Mononuclear cell (primary cell): Measurements from ENCODE around the gene KIAA1328. TPM values are rescaled to one million over a fixed set of nuclear protein-coding genes. Genes with fewer than 3 reads are reported as not detected.

Source experiments
- H3K27me3 ChIP-seq: 2 replicates; pipeline ENCODE4 v1.6.0; 2011; ENCODE audit warnings: low read length, control low read depth; ENCODE audit not compliant: insufficient read depth
- H3K4me1 ChIP-seq: 2 replicates; pipeline ENCODE4 v1.5.1; 2011; ENCODE audit warnings: mild to moderate bottlenecking, low read length, control low read depth; ENCODE audit not compliant: insufficient read depth
- H3K4me3 ChIP-seq: 2 replicates; pipeline ENCODE4 v1.5.1; 2011; ENCODE audit warnings: mild to moderate bottlenecking, low read length, moderate library complexity
- H3K9me3 ChIP-seq: 2 replicates; pipeline ENCODE4 v1.5.1; 2011; ENCODE audit warnings: low read depth, mild to moderate bottlenecking, control low read depth, low read length
- total RNA-seq: library from RNA; depleted of rRNA; stranded (reverse); fragments of >200 nt; gene quantifications from one replicate; pipeline ENCODE4 v1.2.3, GENCODE V29; 2012

The KIAA1328 gene
- total RNA-seq: 11.8 TPM

- Histone ChIP-seq H3K27me3 (no peaks in the 10 kb centered on the region), H3K9me3 (no peaks in the 10 kb centered on the region), H3K4me3 (peak within 1 kb of the TSS; percentile 81), H3K4me1 (peaks cover 20% of the 10 kb centered on the region)
These were observed at the start of gene KIAA1328, which contains the start of gene TPGS2 for GRCh38 chr18:36828630-36829361. Gene KIAA1328, plus strand, starts transcription at chr18:36829127. Its CDS starts 12 bp downstream, at chr18:36829139. Gene TPGS2, minus strand, starts transcription at chr18:36829002. Its CDS starts 235 bp downstream, at chr18:36828767.

- no peaks in the 10 kb centered on the region for H3K27me3 ChIP-seq
These were observed 48.2 kb upstream of the KIAA1328 start for GRCh38 chr18:36780748-36781147.

GRCh38 chr18:36782710-36783109 lies 46.2 kb upstream of the KIAA1328 start:
- H3K9me3 ChIP-seq: no peaks in the 10 kb centered on the region
- H3K4me1 ChIP-seq: no peaks in the 10 kb centered on the region
- no peak overlapping the region for H3K4me3 ChIP-seq
- H3K27me3 ChIP-seq: no peaks in the 10 kb centered on the region

More at GRCh38 chr18:36780748-36781147, 48.2 kb upstream of the KIAA1328 start:
- Histone ChIP-seq H3K9me3 (no peaks in the 10 kb centered on the region), H3K4me1 (no peaks in the 10 kb centered on the region), H3K4me3 (no peak overlapping the region)

- H3K27me3 ChIP-seq: no peaks in the 10 kb centered on the region
- H3K9me3 ChIP-seq: no peaks in the 10 kb centered on the region
- H3K4me1 ChIP-seq: no peaks in the 10 kb centered on the region
- no peak overlapping the region for H3K4me3 ChIP-seq
These were observed 45.1 kb upstream of the KIAA1328 start for GRCh38 chr18:36783792-36784191.

GRCh38 chr18:36786686-36787085 lies 42.2 kb upstream of the KIAA1328 start:
- no peak overlapping the region for H3K4me3 ChIP-seq
- no peaks in the 10 kb centered on the region for H3K9me3 ChIP-seq
- H3K27me3 ChIP-seq: no peaks in the 10 kb centered on the region
- H3K4me1 ChIP-seq: no peaks in the 10 kb centered on the region

- Histone ChIP-seq H3K4me3 (no peak overlapping the region), H3K9me3 (no peaks in the 10 kb centered on the region), H3K27me3 (no peaks in the 10 kb centered on the region), H3K4me1 (no peaks in the 10 kb centered on the region)
These were observed 36.2 kb upstream of the KIAA1328 start for GRCh38 chr18:36792634-36793283.

- Histone ChIP-seq H3K4me1 (no peaks in the 10 kb centered on the region), H3K9me3 (no peaks in the 10 kb centered on the region), H3K4me3 (no peak overlapping the region), H3K27me3 (no peaks in the 10 kb centered on the region)
These were observed 30.0 kb upstream of the KIAA1328 start for GRCh38 chr18:36798738-36799473.

GRCh38 chr18:36805105-36805504 lies 23.8 kb upstream of the KIAA1328 start:
- Histone ChIP-seq H3K9me3 (no peaks in the 10 kb centered on the region), H3K4me1 (no peaks in the 10 kb centered on the region), H3K27me3 (no peaks in the 10 kb centered on the region), H3K4me3 (no peak overlapping the region)

GRCh38 chr18:36808681-36809080 lies 20.2 kb upstream of the KIAA1328 start:
- no peaks in the 10 kb centered on the region for H3K4me1 ChIP-seq
- no peaks in the 10 kb centered on the region for H3K27me3 ChIP-seq
- no peak overlapping the region for H3K4me3 ChIP-seq
- no peaks in the 10 kb centered on the region for H3K9me3 ChIP-seq

- Histone ChIP-seq H3K9me3 (no peaks in the 10 kb centered on the region), H3K27me3 (no peaks in the 10 kb centered on the region), H3K4me3 (no peak overlapping the region), H3K4me1 (no peaks in the 10 kb centered on the region)
These were observed 19.1 kb upstream of the KIAA1328 start for GRCh38 chr18:36809590-36810381.

GRCh38 chr18:36811430-36811829 lies 17.5 kb upstream of the KIAA1328 start:
- H3K4me1 ChIP-seq: no peaks in the 10 kb centered on the region
- H3K4me3 ChIP-seq: no peak overlapping the region
- H3K27me3 ChIP-seq: no peaks in the 10 kb centered on the region
- H3K9me3 ChIP-seq: no peaks in the 10 kb centered on the region

- H3K9me3 ChIP-seq: no peaks in the 10 kb centered on the region
- H3K4me1 ChIP-seq: no peaks in the 10 kb centered on the region
- H3K4me3 ChIP-seq: no peak overlapping the region
- H3K27me3 ChIP-seq: no peaks in the 10 kb centered on the region
These were observed 17.0 kb upstream of the KIAA1328 start for GRCh38 chr18:36811955-36812354.

GRCh38 chr18:36812678-36813077 lies 16.2 kb upstream of the KIAA1328 start:
- H3K9me3 ChIP-seq: no peaks in the 10 kb centered on the region
- no peaks in the 10 kb centered on the region for H3K4me1 ChIP-seq
- H3K27me3 ChIP-seq: no peaks in the 10 kb centered on the region
- no peak overlapping the region for H3K4me3 ChIP-seq

GRCh38 chr18:36813101-36813775 lies 15.7 kb upstream of the KIAA1328 start:
- no peaks in the 10 kb centered on the region for H3K27me3 ChIP-seq
- no peak overlapping the region for H3K4me3 ChIP-seq
- no peaks in the 10 kb centered on the region for H3K9me3 ChIP-seq
- H3K4me1 ChIP-seq: no peaks in the 10 kb centered on the region
